Muscle layer of colon (tissue), 2 donors: ENCODE data around the gene IFNAR2.
A peak's percentile ranks its signal among the peaks of the same experiment; 100 is the strongest.

Experiments
- H3K27ac ChIP-seq: one replicate; pipeline ENCODE4 v1.7.0; 2013; ENCODE audit warnings: low read depth, mild to moderate bottlenecking, low read length, moderate library complexity
- H3K27me3 ChIP-seq, 2 donors: one replicate each; pipeline ENCODE4 v1.7.0; 2013; ENCODE audit warnings: low read length in 2 of 2, mild to moderate bottlenecking in 2 of 2; ENCODE audit not compliant: insufficient read depth in 2 of 2, control insufficient read depth in 1 of 2
- H3K36me3 ChIP-seq: one replicate; pipeline ENCODE4 v1.7.0; 2013; ENCODE audit warnings: mild to moderate bottlenecking, low read length; ENCODE audit not compliant: insufficient read depth
- H3K4me1 ChIP-seq: one replicate; pipeline ENCODE4 v1.7.0; 2013; ENCODE audit warnings: mild to moderate bottlenecking, low read length; ENCODE audit not compliant: insufficient read depth
- H3K4me3 ChIP-seq, 2 donors: one replicate each; pipeline ENCODE4 v1.7.0; 2013; ENCODE audit warnings: low read length in 2 of 2, low read depth in 1 of 2, mild to moderate bottlenecking in 1 of 2, moderate library complexity in 1 of 2
- H3K9ac ChIP-seq: one replicate; pipeline ENCODE4 v1.7.0; 2013; ENCODE audit warnings: low read length
- H3K9me3 ChIP-seq: one replicate; pipeline ENCODE4 v1.7.0; 2013; ENCODE audit warnings: mild to moderate bottlenecking, low read length
- donor health status: abdominal sarcoma.
- donor health status: Adenocarcinoma of cecum.

Gene IFNAR2

GRCh38 chr21:33259995-33260394, 30.3 kb downstream of the IFNAR2 start:
- Histone ChIP-seq H3K9ac (no peak overlapping the region), H3K36me3 (peaks cover 10% of the 10 kb centered on the region), H3K9me3 (no peaks in the 10 kb centered on the region), H3K27ac (no peak overlapping the region), H3K4me3 (no peak overlapping the region), H3K27me3 (no peaks in the 10 kb centered on the region), H3K4me1 (no peaks in the 10 kb centered on the region)

- Histone ChIP-seq H3K36me3 (peaks cover 3% of the 10 kb centered on the region), H3K9me3 (no peaks in the 10 kb centered on the region), H3K27ac (no peak overlapping the region), H3K4me1 (no peaks in the 10 kb centered on the region), H3K4me3 (no peak overlapping the region), H3K9ac (no peak overlapping the region), H3K27me3 (no peaks in the 10 kb centered on the region)
Measured at GRCh38 chr21:33261635-33262034, 31.9 kb downstream of the IFNAR2 start.

- Histone ChIP-seq H3K36me3 (peaks cover 3% of the 10 kb centered on the region), H3K9me3 (no peaks in the 10 kb centered on the region), H3K4me1 (peaks cover 4% of the 10 kb centered on the region), H3K4me3 (no peak overlapping the region), H3K9ac (no peak overlapping the region), H3K27ac (no peak overlapping the region), H3K27me3 (no peaks in the 10 kb centered on the region)
Measured at GRCh38 chr21:33262921-33263320, 33.2 kb downstream of the IFNAR2 start.

- Histone ChIP-seq H3K4me1 (peaks cover 4% of the 10 kb centered on the region), H3K4me3 (no peak overlapping the region), H3K9ac (no peak overlapping the region), H3K9me3 (no peaks in the 10 kb centered on the region), H3K36me3 (peaks cover 10% of the 10 kb centered on the region), H3K27me3 (no peaks in the 10 kb centered on the region), H3K27ac (no peak overlapping the region)
Measured at GRCh38 chr21:33264561-33264960, 34.8 kb downstream of the IFNAR2 start.

- Histone ChIP-seq H3K36me3 (peaks cover 10% of the 10 kb centered on the region), H3K27me3 (no peaks in the 10 kb centered on the region), H3K9me3 (no peaks in the 10 kb centered on the region), H3K4me3 (peak overlapping the region; percentile 56 to 58), H3K27ac (no peak overlapping the region), H3K4me1 (peaks cover 4% of the 10 kb centered on the region), H3K9ac (peak overlapping the region; percentile 32)
Measured at GRCh38 chr21:33265664-33266049, 35.9 kb downstream of the IFNAR2 start.

- peaks cover 4% of the 10 kb centered on the region for H3K4me1 ChIP-seq
- peak within 1 kb of the TSS; percentile 96 for H3K27ac ChIP-seq
- H3K9me3 ChIP-seq = no peaks in the 10 kb centered on the region
- peaks cover 10% of the 10 kb centered on the region for H3K36me3 ChIP-seq
- peak within 1 kb of the TSS; percentile 67 for H3K9ac ChIP-seq
- H3K27me3 ChIP-seq = no peaks in the 10 kb centered on the region
- H3K4me3 ChIP-seq = peak within 1 kb of the TSS; percentile 56 to 58
Measured at GRCh38 chr21:33266050-33266788, 36.5 kb downstream of the IFNAR2 start, which contains the start of gene IL10RB. Gene IL10RB (plus strand): TSS chr21:33266367. CDS start chr21:33266466, 99 bp downstream.

- peak overlapping the region; percentile 96 for H3K27ac ChIP-seq
- H3K27me3 ChIP-seq = no peaks in the 10 kb centered on the region
- H3K9me3 ChIP-seq = no peaks in the 10 kb centered on the region
- peaks cover 4% of the 10 kb centered on the region for H3K4me1 ChIP-seq
- H3K4me3 ChIP-seq = peak overlapping the region; percentile 56 to 58
- peaks cover 10% of the 10 kb centered on the region for H3K36me3 ChIP-seq
- peak overlapping the region; percentile 67 for H3K9ac ChIP-seq
Measured at GRCh38 chr21:33266789-33267135, 37.0 kb downstream of the IFNAR2 start.

GRCh38 chr21:33267250-33267649, 37.5 kb downstream of the IFNAR2 start:
- Histone ChIP-seq H3K27ac (peak overlapping the region; percentile 96), H3K9me3 (no peaks in the 10 kb centered on the region), H3K4me1 (peaks cover 4% of the 10 kb centered on the region), H3K9ac (peak overlapping the region; percentile 67), H3K36me3 (peaks cover 10% of the 10 kb centered on the region), H3K4me3 (peak overlapping the region; percentile 56 to 58), H3K27me3 (no peaks in the 10 kb centered on the region)

- Histone ChIP-seq H3K27me3 (no peaks in the 10 kb centered on the region), H3K36me3 (peaks cover 8% of the 10 kb centered on the region), H3K9me3 (no peaks in the 10 kb centered on the region), H3K4me1 (peaks cover 4% of the 10 kb centered on the region), H3K27ac (no peak overlapping the region), H3K4me3 (no peak overlapping the region), H3K9ac (no peak overlapping the region)
Measured at GRCh38 chr21:33268393-33268736, 38.6 kb downstream of the IFNAR2 start.

GRCh38 chr21:33268737-33269441, 39.2 kb downstream of the IFNAR2 start:
- peaks cover 4% of the 10 kb centered on the region for H3K4me1 ChIP-seq
- no peaks in the 10 kb centered on the region for H3K9me3 ChIP-seq
- no peaks in the 10 kb centered on the region for H3K27me3 ChIP-seq
- H3K36me3 ChIP-seq = peaks cover 6% of the 10 kb centered on the region
- H3K9ac ChIP-seq = no peak overlapping the region
- no peak overlapping the region for H3K4me3 ChIP-seq
- no peak overlapping the region for H3K27ac ChIP-seq

GRCh38 chr21:33270986-33271385, 41.2 kb downstream of the IFNAR2 start:
- no peaks in the 10 kb centered on the region for H3K9me3 ChIP-seq
- H3K27ac ChIP-seq = no peak overlapping the region
- H3K4me3 ChIP-seq = no peak overlapping the region
- no peaks in the 10 kb centered on the region for H3K27me3 ChIP-seq
- H3K36me3 ChIP-seq = peaks cover 13% of the 10 kb centered on the region
- H3K9ac ChIP-seq = no peak overlapping the region
- peaks cover 4% of the 10 kb centered on the region for H3K4me1 ChIP-seq

GRCh38 chr21:33273044-33273443, 43.3 kb downstream of the IFNAR2 start:
- H3K36me3 ChIP-seq = peaks cover 13% of the 10 kb centered on the region
- H3K4me1 ChIP-seq = no peaks in the 10 kb centered on the region
- H3K4me3 ChIP-seq = no peak overlapping the region

More at GRCh38 chr21:33273044-33273443, 43.3 kb downstream of the IFNAR2 start:
- Histone ChIP-seq H3K9ac (no peak overlapping the region), H3K27me3 (no peaks in the 10 kb centered on the region), H3K9me3 (no peaks in the 10 kb centered on the region), H3K27ac (no peak overlapping the region)
